Transverse colon (tissue), 4 donors: ENCODE data around the gene AHI1. TPM values are rescaled to one million over a fixed set of nuclear protein-coding genes. Genes with fewer than 3 reads are reported as not detected.

Experiments used
- DNase-seq: peaks from one replicate; pipeline ENCODE4 v3.0.0-alpha.2; 2019
- H3K27ac ChIP-seq, 4 donors: fragments of 200-600 bp; sonication (generic); 2 replicates each; pipeline ENCODE4 v1.5.1; 2016 to 2018; ENCODE audit warnings: inconsistent platforms in 4 of 4
- H3K27me3 ChIP-seq: fragments of 200-600 bp; sonication (generic); 2 replicates; pipeline ENCODE4 v1.5.1; 2017; ENCODE audit warnings: inconsistent platforms
- H3K36me3 ChIP-seq, 4 donors: fragments of 200-600 bp; sonication (generic); 2 replicates each; pipeline ENCODE4 v1.5.1; 2017 to 2019; ENCODE audit warnings: inconsistent platforms in 4 of 4
- H3K4me1 ChIP-seq, 4 donors: fragments of 200-600 bp; sonication (generic); 2 replicates each; pipeline ENCODE4 v1.5.1; 2017 to 2020; ENCODE audit warnings: inconsistent platforms in 4 of 4
- H3K4me3 ChIP-seq, 4 donors: fragments of 200-600 bp; sonication (generic); 1 replicate in 1 of 4; 2 replicates in 3 of 4; pipeline versions ENCODE4 v1.5.1 to v1.6.1; 2017 to 2019; ENCODE audit warnings: inconsistent platforms in 4 of 4
- H3K9me3 ChIP-seq, 2 donors: fragments of 200-600 bp; sonication (generic); 2 replicates each; pipeline ENCODE4 v1.5.1; 2017 to 2019; ENCODE audit warnings: inconsistent platforms in 2 of 2
- CTCF ChIP-seq, 5 experiments: fragments of 200-600 bp in 3 of 5; fragments of 450-650 bp in 2 of 5; sonication (generic) in 3 of 5; IDR thresholded peaks; 1 replicate in 2 of 5; 2 replicates in 3 of 5; pipeline ENCODE4 v1.5.1; 2016 to 2017; ENCODE audit warnings: antibody characterized with exemption in 5 of 5, inconsistent platforms in 3 of 5, mild to moderate bottlenecking in 2 of 5, moderate library complexity in 1 of 5
- EP300 ChIP-seq: sonication (generic); formaldehyde crosslinking; IDR thresholded peaks from one replicate; pipeline ENCODE4 v1.6.1; 2017; ENCODE audit warnings: antibody characterized with exemption, low read depth
- POLR2A ChIP-seq: fragments of 450-650 bp; IDR thresholded peaks from one replicate; pipeline ENCODE4 v1.6.1; 2016; ENCODE audit warnings: antibody characterized with exemption, mild to moderate bottlenecking, moderate library complexity
- POLR2AphosphoS5 ChIP-seq, 3 donors: sonication (generic); formaldehyde crosslinking; IDR thresholded peaks; one replicate each; pipeline ENCODE4 v1.6.1; 2016; ENCODE audit warnings: antibody characterized with exemption in 3 of 3
- WGBS, 2 donors: methylation state at CpG; one replicate each; pipeline ENCODE4 v1.1.5; 2018; ENCODE audit warnings: low coverage in 1 of 2; 5-methylcytosine and 5-hydroxymethylcytosine counted together
- in situ Hi-C, 4 donors: fragments of 200-750 bp; cut with MboI; loops; one replicate each; pipeline versions ENCODE4 v1.15.0 to v1.15.1; 2017; ENCODE audit warnings: low sequenced_read_pairs in 3 of 4, low pct_ligation_motif_present in 1 of 4, low pct_unique_long_range_greater_than_20kb in 1 of 4
- intact Hi-C: fragments of 100-400 bp; cut with DNase I; formaldehyde crosslinking; loops from one replicate; pipeline ENCODE4 v1.15.1; 2023; ENCODE audit warnings: low total_unique reads
- total RNA-seq, 4 donors: library from RNA; depleted of rRNA; stranded (reverse); fragments of >200 nt; gene quantifications; one replicate each; pipeline ENCODE4 v1.1.0, GENCODE V29; 2016

AHI1 gene
- total RNA-seq, 4 donors from 2014 or later = 16.2 to 119 (median 34.2) TPM

GRCh38 chr6:135525594-135525993, 28.1 kb upstream of the AHI1 start:
- TF ChIP-seq POLR2AphosphoS5 (IDR thresholded peaks at IDR 0.05) (no peak), POLR2A (no peak), CTCF (IDR thresholded peaks at IDR 0.05) (no peak), EP300 (no peak)
- H3K36me3 ChIP-seq = no peaks in the 10 kb centered on the region
- 95% methylated on average over 1 of the region's 1 CpG; no CpG with 5 or more reads in 1 of the 2 donors for WGBS, 2 donors
- H3K27me3 ChIP-seq = no peaks in the 10 kb centered on the region
- no peak overlapping the region for H3K4me3 ChIP-seq
- in situ Hi-C loops (loop anchor here in 2 of 4 donors (25.0 kb wide), 3 partner anchors 387 to 787 kb away; no protein-coding TSS in a partner anchor), intact Hi-C loops (no loop called here)
- no peaks in the 10 kb centered on the region for H3K9me3 ChIP-seq
- H3K27ac ChIP-seq = no peak overlapping the region
- peaks cover 0 to 6% (median 2%) of the 10 kb centered on the region in 4 donors for H3K4me1 ChIP-seq
- no peak for DNase-seq

GRCh38 chr6:135522965-135523692, 25.6 kb upstream of the AHI1 start:
- peak overlapping the region in 3 of 4 donors; percentile 7 to 15 (median 7) for H3K27ac ChIP-seq
- intact Hi-C loops = no loop called here
- no peaks in the 10 kb centered on the region for H3K27me3 ChIP-seq
- H3K4me3 ChIP-seq = no peak overlapping the region
- no peak for DNase-seq
- H3K4me1 ChIP-seq = peaks cover 0 to 6% (median 2%) of the 10 kb centered on the region in 4 donors
- no peaks in the 10 kb centered on the region for H3K36me3 ChIP-seq
- 54 to 61% methylated on average over 5 to 6 of the region's 6 CpGs for WGBS, 2 donors
- H3K9me3 ChIP-seq = no peaks in the 10 kb centered on the region
- in situ Hi-C loops = loop anchor here in 1 of 4 donors (25.0 kb wide), 1 partner anchor 1039 kb away; the partner anchor contains the start of gene MAP7
- TF ChIP-seq POLR2AphosphoS5 (IDR thresholded peaks at IDR 0.05) = peak in 1 of 3 donors; percentile 35
- no peak for TF ChIP-seq CTCF (IDR thresholded peaks at IDR 0.05)

GRCh38 chr6:135521431-135521830, 23.9 kb upstream of the AHI1 start:
- 33 to 82% methylated on average over 1 of the region's 1 CpG for WGBS, 2 donors
- Histone ChIP-seq H3K27ac (no peak overlapping the region), H3K4me3 (no peak overlapping the region), H3K36me3 (no peaks in the 10 kb centered on the region), H3K4me1 (peaks cover 0 to 6% (median 2%) of the 10 kb centered on the region in 4 donors), H3K9me3 (no peaks in the 10 kb centered on the region), H3K27me3 (no peaks in the 10 kb centered on the region)
- TF ChIP-seq EP300 (no peak), CTCF (IDR thresholded peaks at IDR 0.05) (no peak), POLR2AphosphoS5 (IDR thresholded peaks at IDR 0.05) (no peak), POLR2A (no peak)
- DNase-seq = no peak
- in situ Hi-C loops = loop anchor here in 1 of 4 donors (25.0 kb wide), 1 partner anchor 1041 kb away; the partner anchor contains the start of gene MAP7
- intact Hi-C loops = no loop called here

GRCh38 chr6:135520781-135521180, 23.2 kb upstream of the AHI1 start:
- intact Hi-C loops = no loop called here
- H3K27ac ChIP-seq = no peak overlapping the region
- no peak for TF ChIP-seq POLR2A
- H3K4me3 ChIP-seq = no peak overlapping the region
- no peaks in the 10 kb centered on the region for H3K27me3 ChIP-seq
- no peak for DNase-seq
- no peaks in the 10 kb centered on the region for H3K36me3 ChIP-seq
- in situ Hi-C loops = loop anchor here in 1 of 4 donors (25.0 kb wide), 1 partner anchor 1042 kb away; the partner anchor contains the start of gene MAP7
- peaks cover 0 to 6% (median 2%) of the 10 kb centered on the region in 4 donors for H3K4me1 ChIP-seq
- WGBS, 2 donors = 63 to 72% methylated on average over 2 of the region's 2 CpGs
- no peaks in the 10 kb centered on the region for H3K9me3 ChIP-seq
